GM12892 (cell line): ENCODE results near the gene CPT1B.

ENCODE experiments used
- POLR2A ChIP-seq: IDR thresholded peaks from 2 replicates; pipeline ENCODE4 v1.6.1; 2011; ENCODE audit warnings: low read depth, low read length, control low read depth
- POLR2AphosphoS5 ChIP-seq: IDR thresholded peaks from 2 replicates; pipeline ENCODE4 v1.6.1; 2011; ENCODE audit warnings: low read depth, low read length, control low read depth
- TAF1 ChIP-seq: IDR thresholded peaks from 2 replicates; pipeline ENCODE4 v1.6.1; 2011; ENCODE audit warnings: low read depth, mild to moderate bottlenecking, control low read depth, low read length, borderline replicate concordance

GRCh38 chr22:50560034-50560433 is 18.2 kb downstream of the CPT1B start:
- no peak for TF ChIP-seq POLR2A
- no peak for TF ChIP-seq POLR2AphosphoS5
- no peak for TF ChIP-seq TAF1
